Measurements from ENCODE around the gene IL10RB. TPM values are rescaled to one million over a fixed set of nuclear protein-coding genes. Genes with fewer than 3 reads are reported as not detected.

The IL10RB gene
- total and polyA plus RNA-seq, 8 donors, result 11.9 to 25.1 (median 14.0) TPM

DNA sequence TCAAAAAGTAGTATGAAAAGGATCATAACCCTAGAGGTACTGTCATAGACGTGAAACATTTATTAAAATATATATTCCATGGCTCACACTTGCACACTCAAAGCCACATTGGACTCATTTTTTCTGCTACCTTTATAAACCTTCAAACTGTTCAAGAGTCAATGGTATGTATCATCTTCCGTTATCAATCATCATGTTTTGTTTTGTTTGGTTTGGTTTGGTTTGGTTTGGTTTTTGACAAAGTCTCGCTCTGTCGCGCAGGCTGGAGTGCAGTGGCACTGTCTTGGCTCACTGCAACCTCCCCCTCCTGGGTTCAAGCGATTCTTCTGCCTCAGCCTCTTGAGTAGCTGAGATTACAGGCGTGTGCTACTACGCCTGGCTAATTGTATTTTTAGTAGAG lies 34.6 kb upstream of the IL10RB start:
- ATAC-seq (no peak), DNase-seq (no peak), FAIRE-seq (no peak)
- peaks cover 0 to 14% (median 4%) of the 10 kb centered on the region in 3 donors for H3K4me1 ChIP-seq
- peak overlapping the region in 2 of 4 donors; percentile 57 to 91 for H3K4me3 ChIP-seq
- no peaks in the 10 kb centered on the region for H3K9me3 ChIP-seq
- H3K27ac ChIP-seq, result peak overlapping the region in 2 of 4 donors; percentile 84 to 94
- TF ChIP-seq CTCF (IDR thresholded peaks at IDR 0.05), result no peak
- H3K27me3 ChIP-seq, result no peaks in the 10 kb centered on the region
- WGBS, 2 donors, result 80 to 85% methylated on average over 8 of the region's 8 CpGs
- intact Hi-C loops (cut with DNase I), result no loop called here
- H3K36me3 ChIP-seq, result no peaks in the 10 kb centered on the region

DNA sequence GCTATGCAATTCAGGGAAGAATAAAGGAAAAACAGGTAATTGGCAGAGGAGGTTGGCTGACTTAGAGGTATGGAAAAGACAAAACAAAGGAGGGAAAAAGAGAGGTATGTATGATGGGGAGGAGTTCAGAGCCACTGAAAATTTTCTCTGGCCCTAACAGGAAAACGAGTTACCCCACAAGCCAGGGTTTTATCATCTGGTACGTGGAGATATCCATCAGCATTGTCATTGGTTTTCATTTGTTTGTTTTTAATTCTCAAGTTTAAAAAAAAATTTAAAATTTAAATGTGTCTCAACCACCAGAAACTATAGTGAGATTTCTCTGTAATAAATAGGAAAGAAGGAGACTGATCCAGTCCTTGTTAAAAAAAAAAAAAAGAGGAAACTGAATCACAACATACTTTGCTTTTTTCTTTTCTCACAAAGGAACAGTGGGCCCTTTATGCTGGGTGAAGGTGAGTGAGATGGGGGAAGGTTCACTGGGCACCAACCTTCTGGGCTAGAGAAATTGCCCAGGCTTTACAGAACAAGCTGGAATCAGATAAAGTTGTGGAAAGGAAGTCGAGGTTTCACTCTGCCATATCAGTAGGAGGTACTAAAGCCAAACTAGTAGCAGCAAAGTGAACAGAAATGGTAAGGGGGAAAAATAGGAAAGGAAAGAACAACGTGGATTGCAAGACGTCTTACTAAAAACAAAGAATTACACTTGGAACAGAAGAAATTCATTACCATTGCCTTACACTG lies 33.7 kb upstream of the IL10RB start:
- Histone ChIP-seq H3K36me3 (no peaks in the 10 kb centered on the region), H3K27me3 (no peaks in the 10 kb centered on the region), H3K4me3 (no peak overlapping the region), H3K9me3 (no peaks in the 10 kb centered on the region), H3K27ac (peak overlapping the region in 2 of 4 donors; percentile 44 to 84), H3K4me1 (peaks cover 0 to 14% (median 4%) of the 10 kb centered on the region in 3 donors)
- peak in 1 of 6 donors; percentile 9 for DNase-seq
- WGBS, 2 donors, result 42 to 47% methylated on average over 5 of the region's 5 CpGs
- ATAC-seq, result no peak
- FAIRE-seq, result no peak
- TF ChIP-seq CTCF (IDR thresholded peaks at IDR 0.05), result no peak
- intact Hi-C loops (cut with DNase I), result no loop called here

GRCh38 chr21:33234635-33235520 lies 31.3 kb upstream of the IL10RB start:
- intact Hi-C loops (cut with DNase I), result no loop called here
- DNase-seq (no peak), ATAC-seq (no peak), FAIRE-seq (no peak)
- H3K27me3 ChIP-seq, result no peaks in the 10 kb centered on the region
- no peaks in the 10 kb centered on the region for H3K9me3 ChIP-seq
- TF ChIP-seq CTCF (IDR thresholded peaks at IDR 0.05), result no peak
- no peak overlapping the region for H3K27ac ChIP-seq
- 75 to 76% methylated on average over 3 of the region's 3 CpGs for WGBS, 2 donors
- no peak overlapping the region for H3K4me3 ChIP-seq
- H3K4me1 ChIP-seq, result peaks cover 0 to 9% (median 0%) of the 10 kb centered on the region in 3 donors
- H3K36me3 ChIP-seq, result no peaks in the 10 kb centered on the region

DNA sequence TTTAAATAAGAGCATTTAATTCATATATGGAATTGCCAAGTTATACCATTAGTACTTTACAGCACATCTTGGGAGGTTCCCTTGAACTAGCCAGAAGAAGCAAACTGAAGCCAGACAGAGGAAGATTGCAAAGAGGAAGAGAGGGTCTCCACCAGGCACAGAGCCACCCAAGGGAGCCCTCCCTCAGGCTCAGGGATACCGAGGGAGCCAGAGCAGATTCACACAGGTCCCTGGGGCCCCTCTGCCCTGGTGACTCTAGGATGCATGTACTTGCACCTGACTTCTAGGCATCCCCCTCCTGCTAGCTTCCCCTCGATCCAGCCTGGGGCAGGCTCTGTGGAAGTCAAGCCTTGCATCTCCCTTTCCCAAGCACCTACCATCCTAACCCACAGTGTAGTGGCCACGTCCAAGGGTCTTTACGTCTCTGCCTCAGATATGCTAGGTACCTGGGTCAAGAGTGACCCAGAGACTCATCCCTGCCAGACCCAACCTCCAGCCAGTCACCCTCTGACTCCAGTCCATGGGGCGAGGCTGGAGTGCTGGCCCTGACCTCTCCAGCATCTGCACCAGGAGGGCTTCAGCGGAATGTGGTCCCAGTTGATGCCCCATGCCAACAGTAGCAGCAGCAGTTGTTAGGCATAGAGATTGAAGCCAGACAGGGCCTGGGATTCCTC lies 30.0 kb upstream of the IL10RB start:
- Histone ChIP-seq H3K4me3 (no peak overlapping the region), H3K4me1 (peaks cover 0 to 7% (median 0%) of the 10 kb centered on the region in 3 donors), H3K27me3 (no peaks in the 10 kb centered on the region), H3K36me3 (no peaks in the 10 kb centered on the region), H3K9me3 (no peaks in the 10 kb centered on the region), H3K27ac (no peak overlapping the region)
- intact Hi-C loops (cut with DNase I), result no loop called here
- DNase-seq (no peak), FAIRE-seq (no peak), ATAC-seq (no peak)
- 94 to 97% methylated on average over 6 of the region's 6 CpGs for WGBS, 2 donors
- TF ChIP-seq CTCF (IDR thresholded peaks at IDR 0.05), result no peak

All from pancreas (tissue), 10 donors.